ENCODE measurements around the gene CASP2.

The CASP2 gene

GRCh38 chr7:143299840-143300239 is 11.7 kb downstream of the CASP2 start:
- DNase-seq, result peak; percentile 68

DNA sequence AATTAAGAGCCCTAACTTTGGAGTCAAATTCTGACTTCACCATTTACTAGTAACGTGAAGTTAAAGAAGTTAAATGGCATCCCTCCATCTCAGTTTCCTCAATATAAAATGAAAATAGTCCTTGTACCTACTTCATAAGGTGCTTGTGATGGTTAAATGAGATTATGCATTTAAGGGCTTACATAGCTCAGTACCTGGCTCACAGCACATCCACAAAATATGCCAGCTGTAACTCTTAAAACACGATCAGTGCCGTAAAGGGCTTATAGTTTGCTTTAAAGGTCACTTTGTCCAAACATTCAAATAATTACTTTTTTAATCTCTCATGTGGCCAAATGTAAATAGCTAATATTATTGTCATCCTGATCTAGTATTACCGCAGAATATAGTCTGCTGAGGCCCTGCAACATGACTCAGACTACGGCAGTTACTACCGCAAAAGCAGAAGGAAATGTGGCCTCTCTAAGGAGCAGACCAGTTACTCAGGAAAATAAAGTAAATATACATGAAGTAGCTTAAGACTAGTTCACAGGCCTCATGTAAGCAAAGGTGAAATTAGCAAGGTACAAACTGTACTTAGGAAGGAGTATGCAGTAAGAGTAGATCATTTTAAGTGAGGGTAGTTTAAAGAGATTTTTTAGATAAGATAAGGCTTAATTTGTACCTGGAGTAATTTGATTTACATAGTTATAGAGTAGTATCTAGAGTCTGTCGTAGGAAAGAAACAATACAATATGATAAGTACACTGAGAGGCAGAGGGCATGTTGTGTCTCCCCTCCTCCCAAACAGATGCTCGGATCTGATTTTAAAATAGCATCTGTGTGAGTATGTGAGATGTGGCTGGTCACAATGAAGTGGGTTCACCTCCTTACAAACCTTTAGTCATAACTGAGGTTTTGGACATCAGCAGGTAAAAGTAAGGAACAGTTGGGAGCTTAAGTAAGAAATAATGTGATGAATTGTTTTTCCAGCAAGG is 13.1 kb downstream of the CASP2 start:
- DNase-seq, result no peak

- DNase-seq, result no peak
These were observed 15.6 kb downstream of the CASP2 start for GRCh38 chr7:143303733-143304132.

DNA sequence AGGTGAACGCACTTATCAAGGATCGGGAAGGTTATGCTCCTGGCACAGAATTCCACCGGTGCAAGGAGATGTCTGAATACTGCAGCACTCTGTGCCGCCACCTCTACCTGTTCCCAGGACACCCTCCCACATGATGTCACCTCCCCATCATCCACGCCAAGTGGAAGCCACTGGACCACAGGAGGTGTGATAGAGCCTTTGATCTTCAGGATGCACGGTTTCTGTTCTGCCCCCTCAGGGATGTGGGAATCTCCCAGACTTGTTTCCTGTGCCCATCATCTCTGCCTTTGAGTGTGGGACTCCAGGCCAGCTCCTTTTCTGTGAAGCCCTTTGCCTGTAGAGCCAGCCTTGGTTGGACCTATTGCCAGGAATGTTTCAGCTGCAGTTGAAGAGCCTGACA is 16.8 kb downstream of the CASP2 start:
- no peak for DNase-seq

- peak; percentile 88 for DNase-seq
These were observed 17.4 kb downstream of the CASP2 start for GRCh38 chr7:143305423-143306070.

DNA sequence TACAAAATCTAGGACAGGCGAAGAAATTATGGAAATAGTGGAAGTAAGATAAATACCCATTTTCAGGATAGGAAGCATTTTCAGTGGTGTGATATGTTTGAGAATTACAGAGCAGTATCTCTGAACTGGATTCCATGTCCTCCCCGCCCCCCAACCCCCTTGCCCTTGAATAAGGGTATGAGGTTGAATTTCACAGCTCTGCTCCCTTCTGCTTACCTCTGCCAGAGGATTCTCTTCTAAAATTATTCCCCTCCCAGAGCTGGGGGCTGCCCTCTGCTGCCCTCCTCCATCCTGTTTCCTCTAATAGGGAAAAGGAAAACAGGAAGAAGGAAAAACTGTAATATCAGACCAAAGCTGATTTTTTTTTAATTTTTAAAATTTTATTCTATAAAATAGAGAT is 20.5 kb downstream of the CASP2 start:
- no peak for DNase-seq

DNA sequence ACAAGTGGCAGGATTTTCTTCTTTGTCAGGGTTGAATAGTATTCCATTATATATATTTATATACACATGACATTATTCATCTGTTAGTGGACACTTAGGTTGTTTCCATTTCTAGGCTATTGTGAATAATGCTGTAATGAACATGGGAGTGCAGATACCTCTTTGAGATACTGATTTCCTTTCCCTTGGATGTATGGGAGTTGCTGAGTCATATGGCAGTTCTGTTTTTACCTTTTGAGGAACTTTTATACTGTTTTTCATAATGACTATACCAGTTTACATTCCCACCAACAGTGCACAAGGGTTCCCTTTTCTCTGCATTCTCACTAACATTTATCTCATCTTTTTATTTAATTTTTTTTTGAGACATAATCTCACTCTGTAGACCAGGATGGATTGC is 26.0 kb downstream of the CASP2 start:
- DNase-seq, result no peak

GRCh38 chr7:143315776-143316175 is 27.6 kb downstream of the CASP2 start, which contains the start of gene CLCN1:
TSS of gene CLCN1 (plus strand) at chr7:143316111. CDS start at chr7:143316213, 102 bp downstream.
- no peak for DNase-seq

DNA sequence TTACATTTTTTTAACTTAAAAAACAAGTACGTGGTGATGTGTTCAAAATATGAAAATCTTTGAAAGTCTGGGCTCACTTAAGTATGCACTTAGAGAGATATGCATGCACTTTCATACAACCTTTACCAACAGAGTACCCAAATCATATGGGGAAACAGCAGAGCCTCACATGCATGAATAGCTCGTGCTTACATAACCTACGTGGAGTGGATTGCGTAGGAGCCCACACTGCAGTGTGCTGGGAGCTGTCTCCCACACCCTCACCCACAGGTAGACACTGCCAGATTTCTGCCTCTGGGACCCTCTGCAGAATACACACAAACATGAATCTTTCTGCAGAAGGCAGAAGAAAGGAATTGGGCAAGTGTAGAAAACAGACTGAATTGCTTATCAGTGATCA is 28.3 kb downstream of the CASP2 start:
- DNase-seq, result no peak

- DNase-seq, result no peak
These were observed 30.5 kb downstream of the CASP2 start for GRCh38 chr7:143318661-143319060.

DNA sequence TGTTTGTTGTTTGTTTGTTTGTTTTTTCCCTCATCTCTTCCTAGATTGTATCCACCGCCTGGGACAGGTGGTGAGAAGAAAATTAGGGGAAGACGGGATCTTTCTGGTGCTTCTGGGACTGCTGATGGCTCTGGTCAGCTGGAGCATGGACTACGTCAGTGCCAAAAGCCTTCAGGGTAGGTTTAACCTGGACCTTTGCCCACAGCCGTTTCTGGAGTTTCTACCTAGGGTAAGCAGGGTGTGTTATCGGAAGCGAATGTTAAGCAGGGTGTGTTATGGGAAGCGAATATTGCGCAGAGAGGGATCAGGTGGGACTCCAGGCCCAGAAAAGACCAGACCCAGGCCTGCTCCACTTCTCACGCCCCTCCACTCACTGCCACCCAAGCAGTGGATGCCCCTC is 32.5 kb downstream of the CASP2 start:
- no peak for DNase-seq

DNA sequence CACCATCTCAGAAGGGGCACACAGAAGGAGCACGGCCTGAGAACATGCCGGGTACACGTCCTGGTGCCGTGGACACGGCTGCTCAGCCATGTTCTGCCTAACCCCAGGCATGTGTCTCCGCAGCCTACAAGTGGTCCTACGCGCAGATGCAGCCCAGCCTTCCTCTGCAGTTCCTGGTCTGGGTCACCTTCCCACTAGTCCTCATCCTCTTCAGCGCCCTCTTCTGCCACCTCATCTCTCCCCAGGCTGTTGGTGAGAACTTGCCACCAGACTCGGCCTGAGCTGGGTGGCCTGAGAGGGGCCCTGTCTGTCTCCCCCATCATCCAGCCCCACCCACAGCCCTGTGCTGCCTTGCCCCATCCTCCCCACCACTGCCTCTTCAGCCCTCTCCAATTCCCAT is 33.1 kb downstream of the CASP2 start:
- no peak for DNase-seq

DNA sequence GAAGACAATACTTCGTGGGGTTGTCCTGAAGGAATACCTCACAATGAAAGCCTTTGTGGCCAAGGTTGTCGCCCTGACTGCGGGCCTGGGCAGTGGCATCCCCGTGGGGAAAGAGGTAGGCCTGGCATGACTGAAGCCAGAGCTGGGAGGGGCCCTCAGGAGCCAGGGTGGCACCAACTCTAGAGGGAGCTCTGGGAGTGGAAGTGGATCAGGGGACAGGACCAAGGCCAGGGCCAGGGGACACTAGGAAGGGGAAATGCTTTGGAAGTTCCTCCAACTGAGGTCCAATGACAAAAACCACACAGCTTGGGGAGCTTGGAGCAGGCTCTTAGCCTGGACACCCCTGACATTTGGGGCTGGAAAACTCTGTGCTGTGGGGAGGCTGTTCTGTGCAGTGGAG is 33.6 kb downstream of the CASP2 start:
- no peak for DNase-seq

DNA sequence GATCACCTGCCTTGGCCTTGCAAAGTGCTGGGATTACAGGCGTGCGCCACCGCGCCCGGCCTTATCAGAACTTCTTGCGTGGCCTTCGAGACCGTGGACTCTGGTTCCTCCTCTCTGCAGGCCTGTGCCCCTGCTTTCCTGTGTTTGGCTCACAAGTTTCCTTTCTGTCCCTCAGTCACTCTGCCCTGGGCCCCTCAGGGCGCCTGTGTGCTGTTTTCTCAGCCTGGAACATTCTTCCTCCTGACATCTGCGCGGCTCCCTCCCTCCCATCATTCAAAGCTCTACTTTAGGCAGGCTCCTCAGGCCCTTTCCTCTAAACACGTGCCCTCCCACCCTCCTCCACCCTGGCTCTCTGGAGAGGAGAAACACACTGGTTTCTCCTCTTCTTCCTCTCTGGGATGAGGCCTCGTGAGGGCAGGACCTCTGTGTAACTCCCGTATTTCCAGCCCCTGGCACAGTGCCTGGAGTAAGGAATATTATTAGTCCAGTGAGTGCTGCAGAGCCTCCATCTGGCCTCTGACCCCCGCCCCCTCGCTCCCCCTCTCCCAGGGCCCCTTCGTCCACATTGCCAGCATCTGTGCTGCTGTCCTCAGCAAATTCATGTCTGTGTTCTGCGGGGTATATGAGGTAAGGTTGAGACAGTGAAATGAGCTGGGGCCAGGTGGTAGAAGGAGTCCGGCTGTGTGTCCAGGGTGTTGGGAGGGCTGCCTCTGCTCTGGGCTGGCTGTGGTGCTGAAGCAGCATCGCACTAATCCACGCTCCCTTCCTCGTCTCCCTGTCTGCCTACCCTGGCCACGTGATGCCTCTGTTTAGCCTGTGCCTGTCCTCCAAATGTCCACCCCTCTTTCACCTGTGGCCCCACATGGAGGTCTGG is 34.8 kb downstream of the CASP2 start:
- no peak for DNase-seq

GRCh38 chr7:143323653-143324052 is 35.5 kb downstream of the CASP2 start:
- no peak for DNase-seq

- DNase-seq, result no peak
These were observed 37.1 kb downstream of the CASP2 start for GRCh38 chr7:143325240-143325639.

- DNase-seq, result no peak
These were observed 39.8 kb downstream of the CASP2 start for GRCh38 chr7:143327903-143328302.

- no peak for DNase-seq
These were observed 41.5 kb downstream of the CASP2 start for GRCh38 chr7:143329471-143330170.

DNA sequence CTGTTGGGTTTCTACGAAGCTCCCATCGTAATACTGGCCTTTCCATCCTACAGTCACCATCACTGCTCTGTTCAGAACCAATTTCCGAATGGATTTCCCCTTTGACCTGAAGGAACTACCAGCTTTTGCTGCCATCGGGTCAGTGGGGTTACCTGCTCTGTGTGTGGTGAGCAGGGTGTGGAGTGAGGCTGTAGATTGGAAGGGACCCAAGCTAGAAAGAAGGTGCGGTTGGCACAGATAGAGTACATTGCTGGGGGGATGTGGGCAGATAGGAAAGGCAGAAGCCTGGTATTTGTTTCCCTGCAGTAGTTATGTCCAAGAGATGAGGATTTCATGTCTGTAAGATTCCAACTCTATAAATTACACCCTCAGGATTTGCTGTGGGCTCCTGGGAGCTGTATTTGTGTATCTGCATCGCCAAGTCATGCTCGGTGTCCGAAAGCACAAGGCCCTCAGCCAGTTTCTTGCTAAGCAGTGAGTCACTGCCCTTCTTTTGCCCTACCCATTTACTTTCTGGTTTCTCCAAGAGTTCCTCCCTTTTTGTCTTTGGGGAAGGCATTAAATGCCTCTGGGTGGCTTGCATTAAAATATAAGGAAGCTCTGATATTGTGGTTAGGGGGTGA is 43.1 kb downstream of the CASP2 start:
- no peak for DNase-seq

DNA sequence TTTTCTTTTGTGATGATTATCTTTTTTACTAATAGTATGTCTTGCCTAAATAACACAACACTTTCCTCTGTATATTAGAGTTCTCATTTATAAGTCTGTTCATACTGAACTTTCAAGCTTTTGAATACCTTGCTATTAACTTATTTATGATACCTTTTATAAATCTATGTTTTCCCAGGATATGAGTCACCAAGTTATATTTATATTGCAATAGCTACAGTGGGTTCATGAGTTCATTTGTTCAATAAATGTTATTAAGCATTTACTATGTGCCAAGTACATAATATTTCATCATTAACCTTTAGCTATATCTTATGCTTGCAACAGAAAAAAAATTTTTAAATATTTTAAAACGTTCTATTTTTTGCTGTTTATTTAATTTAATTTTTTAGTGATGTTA is 46.1 kb downstream of the CASP2 start:
- DNase-seq, result no peak

DNA sequence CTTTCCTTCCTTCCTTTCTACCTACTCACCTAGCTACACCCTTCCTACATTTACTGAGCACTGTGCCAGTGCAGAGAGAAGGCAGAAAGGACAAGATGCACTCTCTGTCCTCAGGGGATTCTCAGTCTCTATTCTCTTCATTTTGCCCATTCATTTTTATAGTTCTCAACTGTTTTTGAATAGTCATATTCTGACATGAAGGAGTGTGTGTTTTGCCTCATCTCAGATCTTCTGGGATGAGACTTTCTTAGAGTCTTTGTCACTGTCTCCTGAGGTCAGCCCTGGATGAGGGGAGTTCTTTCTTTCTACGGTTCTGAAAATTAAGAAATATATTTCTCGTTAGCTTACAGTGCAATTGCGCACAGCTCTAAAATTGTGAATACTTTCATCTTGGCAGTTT is 49.1 kb downstream of the CASP2 start:
- DNase-seq, result no peak

- DNase-seq, result no peak
These were observed 53.7 kb downstream of the CASP2 start for GRCh38 chr7:143341842-143342241.

Measured in stimulated activated CD8-positive, alpha-beta memory T cell treated with anti-CD3 and anti-CD28 coated beads, Interleukin-4, amount 100 ng/mL, for 48 hours (primary cell).